ENCODE measurements around the gene GOSR2. TPM values are rescaled to one million over a fixed set of nuclear protein-coding genes. Genes with fewer than 3 reads are reported as not detected.

GOSR2 gene
- 74.2 and 105 TPM in 2 replicates for polyA plus RNA-seq (2012; rRNA removed)
- polyA plus RNA-seq (2012; cell fraction: cytosol; rRNA removed): 76.2 and 84.0 TPM in 2 replicates
- 112 and 147 TPM in 2 replicates for polyA plus RNA-seq (2012; cell fraction: nucleus; rRNA removed)

GRCh38 chr17:46922804-46923635 lies at the start of gene GOSR2:
Gene GOSR2 (plus strand): TSS chr17:46923160. CDS start chr17:46923193, 33 bp downstream.
- H2AFZ ChIP-seq (ENCODE audit: low read depth): peak within 1 kb of the TSS; percentile 94
- H3K9me2 ChIP-seq: no peaks in the 10 kb centered on the region
- H3K79me2 ChIP-seq (ENCODE audit: insufficient read depth): peaks cover 51% of the 10 kb centered on the region
- POLR2A ChIA-PET: no interaction called here
- DNase-seq: peak; percentile 99
- H3F3A ChIP-seq (replicated peaks; ENCODE audit: insufficient read depth): peaks cover 9% of the 10 kb centered on the region
- H3K4me1 ChIP-seq (ENCODE audit: control insufficient read depth in 1 of 2, insufficient read depth in 2 of 2, low read depth in 1 of 2, low read length in 1 of 2): peaks cover 3 to 33% of the 10 kb centered on the region in 2 experiments; a peak in 2 of 4 replicates
- no peaks in the 10 kb centered on the region for H3K27me3 ChIP-seq (ENCODE audit: insufficient read depth)
- H3K27ac ChIP-seq (ENCODE audit: low read depth in 2 of 2, low read length in 1 of 2): peak within 1 kb of the TSS; percentile 93 to 100
- CTCF ChIA-PET: interaction anchor here (1.0 kb wide), 1 partner anchor 20 kb away, joined by 3 read pairs; no protein-coding TSS in a partner anchor
- no peaks in the 10 kb centered on the region for H3K9me3 ChIP-seq
- peak within 1 kb of the TSS; percentile 91 for H3K9ac ChIP-seq
- WGBS (ENCODE audit: low lambda C conversion rate): 1% methylated on average over 46 of the region's 52 CpGs
- peaks cover 41% of the 10 kb centered on the region for H4K20me1 ChIP-seq (ENCODE audit: insufficient read depth)
- H3K4me2 ChIP-seq: peak within 1 kb of the TSS; percentile 83
- peaks cover 15 to 25% of the 10 kb centered on the region in 2 experiments for H3K36me3 ChIP-seq (replicated peaks in 1 of 2; ENCODE audit: control insufficient read depth in 1 of 2, insufficient read depth in 2 of 2, low read length in 1 of 2)
- H3K4me3 ChIP-seq (ENCODE audit: low read depth in 2 of 2, low read length in 1 of 2): peak within 1 kb of the TSS; percentile 82 to 91
- TF ChIP-seq MAX (IDR thresholded peaks at IDR 0.05; ENCODE audit: low read depth) (peak; percentile 94), IRF3 (IDR thresholded peaks at IDR 0.05; ENCODE audit: low read depth, low read length) (no peak), JUND (IDR thresholded peaks at IDR 0.05) (no peak), SMC3 (IDR thresholded peaks at IDR 0.05; ENCODE audit: low read depth, low read length) (peak; percentile 20; the same call in 1 of the 2 replicates), TCF12 (IDR thresholded peaks at IDR 0.05) (no peak), TEAD4 (IDR thresholded peaks at IDR 0.05; ENCODE audit: borderline replicate concordance, insufficient read depth) (no peak), RCOR1 (IDR thresholded peaks at IDR 0.05; ENCODE audit: low read length) (peak; percentile 33), USF1 (IDR thresholded peaks at IDR 0.05; ENCODE audit: borderline replicate concordance, low read depth) (no peak), EP300 (IDR thresholded peaks at IDR 0.05; ENCODE audit: borderline replicate concordance in 1 of 2, low read depth in 1 of 2, low read length in 1 of 2) (peak in 1 of 2 experiments; percentile 13; a peak in 1 of 4 replicates), CTCF (IDR thresholded peaks at IDR 0.05) (no peak), SIN3A (IDR thresholded peaks at IDR 0.05; ENCODE audit: borderline replicate concordance, low read depth, low read length) (peak; percentile 90), POLR2AphosphoS5 (IDR thresholded peaks at IDR 0.05; ENCODE audit: low read depth, low read length) (peak; percentile 98), GATA2 (CRISPR knock-in tag; IDR thresholded peaks at IDR 0.05) (no peak), NRF1 (IDR thresholded peaks at IDR 0.05; ENCODE audit: low read depth, low read length) (no peak), MXI1 (IDR thresholded peaks at IDR 0.05; ENCODE audit: low read depth, low read length) (peak; percentile 94), ELF1 (IDR thresholded peaks at IDR 0.05) (peak; percentile 96), FOSL2 (IDR thresholded peaks at IDR 0.05; ENCODE audit: borderline replicate concordance, low read depth) (no peak), TAF1 (IDR thresholded peaks at IDR 0.05; ENCODE audit: borderline replicate concordance, low read depth, low read length) (peak; percentile 70), YY1 (IDR thresholded peaks at IDR 0.05; ENCODE audit: low read depth) (peak; percentile 64; the same call in 1 of the 2 replicates), FOXM1 (IDR thresholded peaks at IDR 0.05; ENCODE audit: low read depth) (no peak), CHD2 (IDR thresholded peaks at IDR 0.05; ENCODE audit: low read length, partially characterized antibody) (no peak)
- TF ChIP-seq, protein P1, sequence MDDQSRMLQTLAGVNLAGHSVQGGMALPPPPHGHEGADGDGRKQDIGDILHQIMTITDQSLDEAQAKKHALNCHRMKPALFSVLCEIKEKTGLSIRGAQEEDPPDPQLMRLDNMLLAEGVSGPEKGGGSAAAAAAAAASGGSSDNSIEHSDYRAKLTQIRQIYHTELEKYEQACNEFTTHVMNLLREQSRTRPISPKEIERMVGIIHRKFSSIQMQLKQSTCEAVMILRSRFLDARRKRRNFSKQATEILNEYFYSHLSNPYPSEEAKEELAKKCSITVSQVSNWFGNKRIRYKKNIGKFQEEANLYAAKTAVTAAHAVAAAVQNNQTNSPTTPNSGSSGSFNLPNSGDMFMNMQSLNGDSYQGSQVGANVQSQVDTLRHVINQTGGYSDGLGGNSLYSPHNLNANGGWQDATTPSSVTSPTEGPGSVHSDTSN (IDR thresholded peaks at IDR 0.05): no peak
- TF ChIP-seq, protein P2, sequence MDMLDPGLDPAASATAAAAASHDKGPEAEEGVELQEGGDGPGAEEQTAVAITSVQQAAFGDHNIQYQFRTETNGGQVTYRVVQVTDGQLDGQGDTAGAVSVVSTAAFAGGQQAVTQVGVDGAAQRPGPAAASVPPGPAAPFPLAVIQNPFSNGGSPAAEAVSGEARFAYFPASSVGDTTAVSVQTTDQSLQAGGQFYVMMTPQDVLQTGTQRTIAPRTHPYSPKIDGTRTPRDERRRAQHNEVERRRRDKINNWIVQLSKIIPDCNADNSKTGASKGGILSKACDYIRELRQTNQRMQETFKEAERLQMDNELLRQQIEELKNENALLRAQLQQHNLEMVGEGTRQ (IDR thresholded peaks at IDR 0.05; ENCODE audit: borderline replicate concordance, low read depth, low read length): no peak
- TF ChIP-seq, protein P3, sequence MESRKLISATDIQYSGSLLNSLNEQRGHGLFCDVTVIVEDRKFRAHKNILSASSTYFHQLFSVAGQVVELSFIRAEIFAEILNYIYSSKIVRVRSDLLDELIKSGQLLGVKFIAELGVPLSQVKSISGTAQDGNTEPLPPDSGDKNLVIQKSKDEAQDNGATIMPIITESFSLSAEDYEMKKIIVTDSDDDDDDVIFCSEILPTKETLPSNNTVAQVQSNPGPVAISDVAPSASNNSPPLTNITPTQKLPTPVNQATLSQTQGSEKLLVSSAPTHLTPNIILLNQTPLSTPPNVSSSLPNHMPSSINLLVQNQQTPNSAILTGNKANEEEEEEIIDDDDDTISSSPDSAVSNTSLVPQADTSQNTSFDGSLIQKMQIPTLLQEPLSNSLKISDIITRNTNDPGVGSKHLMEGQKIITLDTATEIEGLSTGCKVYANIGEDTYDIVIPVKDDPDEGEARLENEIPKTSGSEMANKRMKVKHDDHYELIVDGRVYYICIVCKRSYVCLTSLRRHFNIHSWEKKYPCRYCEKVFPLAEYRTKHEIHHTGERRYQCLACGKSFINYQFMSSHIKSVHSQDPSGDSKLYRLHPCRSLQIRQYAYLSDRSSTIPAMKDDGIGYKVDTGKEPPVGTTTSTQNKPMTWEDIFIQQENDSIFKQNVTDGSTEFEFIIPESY (IDR thresholded peaks at IDR 0.05; ENCODE audit: borderline replicate concordance, low read depth): no peak
